Mammary epithelial cell (primary cell): ENCODE results near the gene PLCH1.

ENCODE experiments used
- EZH2 ChIP-seq: IDR thresholded peaks from 2 replicates; pipeline ENCODE4 v1.6.1; 2012; ENCODE audit warnings: low read length, inconsistent platforms, borderline replicate concordance
- TF ChIP-seq, protein P1 (sequence below), 2 donors: IDR thresholded peaks in 1 of 2; conservative IDR thresholded peaks in 1 of 2; 2 replicates each; pipeline ENCODE4 v1.5.1; 2011 to 2012; ENCODE audit warnings: inconsistent platforms in 2 of 2, low read length in 2 of 2, mild to moderate bottlenecking in 2 of 2, control low read depth in 1 of 2, low read depth in 1 of 2; ENCODE audit not compliant: insufficient read depth in 1 of 2; ENCODE audit errors: extremely low read depth in 1 of 2

DNA sequence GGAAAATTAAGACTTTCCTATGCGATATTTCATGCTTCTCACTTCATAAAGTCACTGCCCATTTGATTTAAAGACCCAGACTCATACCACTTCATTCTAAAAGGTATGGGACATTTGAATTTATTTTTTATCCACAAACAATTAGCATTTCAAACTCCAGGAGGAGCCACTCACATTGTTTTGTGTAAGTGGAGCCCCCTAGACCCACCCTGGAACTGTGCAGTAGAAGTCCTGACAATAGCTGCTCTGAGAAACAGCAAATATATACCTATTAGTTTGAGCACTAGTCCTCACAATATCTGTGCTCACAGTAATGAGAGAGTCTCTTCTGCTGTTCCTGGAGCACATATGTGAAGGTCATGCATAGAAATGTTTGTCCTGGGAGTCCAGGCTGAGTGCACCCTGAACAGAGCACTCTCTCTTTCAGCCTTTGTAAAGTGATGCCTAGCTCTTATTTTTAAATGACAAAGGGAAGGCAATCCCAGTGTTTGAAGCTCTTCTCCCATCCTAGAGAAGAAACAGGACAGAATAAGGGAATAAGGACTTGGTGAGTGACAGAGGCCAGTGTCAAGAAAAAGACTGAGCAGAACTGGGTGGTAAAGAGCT, 323.9 kb downstream of the PLCH1 start:
- TF ChIP-seq, protein P1, sequence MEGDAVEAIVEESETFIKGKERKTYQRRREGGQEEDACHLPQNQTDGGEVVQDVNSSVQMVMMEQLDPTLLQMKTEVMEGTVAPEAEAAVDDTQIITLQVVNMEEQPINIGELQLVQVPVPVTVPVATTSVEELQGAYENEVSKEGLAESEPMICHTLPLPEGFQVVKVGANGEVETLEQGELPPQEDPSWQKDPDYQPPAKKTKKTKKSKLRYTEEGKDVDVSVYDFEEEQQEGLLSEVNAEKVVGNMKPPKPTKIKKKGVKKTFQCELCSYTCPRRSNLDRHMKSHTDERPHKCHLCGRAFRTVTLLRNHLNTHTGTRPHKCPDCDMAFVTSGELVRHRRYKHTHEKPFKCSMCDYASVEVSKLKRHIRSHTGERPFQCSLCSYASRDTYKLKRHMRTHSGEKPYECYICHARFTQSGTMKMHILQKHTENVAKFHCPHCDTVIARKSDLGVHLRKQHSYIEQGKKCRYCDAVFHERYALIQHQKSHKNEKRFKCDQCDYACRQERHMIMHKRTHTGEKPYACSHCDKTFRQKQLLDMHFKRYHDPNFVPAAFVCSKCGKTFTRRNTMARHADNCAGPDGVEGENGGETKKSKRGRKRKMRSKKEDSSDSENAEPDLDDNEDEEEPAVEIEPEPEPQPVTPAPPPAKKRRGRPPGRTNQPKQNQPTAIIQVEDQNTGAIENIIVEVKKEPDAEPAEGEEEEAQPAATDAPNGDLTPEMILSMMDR (conservative IDR thresholded peaks at IDR 0.05 in 1 of 2, IDR thresholded peaks at IDR 0.05 in 1 of 2; ENCODE audit: extremely low read depth in 1 of 2, insufficient read depth in 1 of 2, low read depth in 1 of 2, low read length in 2 of 2): no peak
- TF ChIP-seq EZH2: no peak
